ENCODE measurements around the gene CTBP1. TPM values are rescaled to one million over a fixed set of nuclear protein-coding genes. Genes with fewer than 3 reads are reported as not detected.
A peak's percentile ranks its signal among the peaks of the same experiment; 100 is the strongest.

CTBP1 gene
- total RNA-seq, 1 donor from 2014 or later, result 109 TPM

DNA sequence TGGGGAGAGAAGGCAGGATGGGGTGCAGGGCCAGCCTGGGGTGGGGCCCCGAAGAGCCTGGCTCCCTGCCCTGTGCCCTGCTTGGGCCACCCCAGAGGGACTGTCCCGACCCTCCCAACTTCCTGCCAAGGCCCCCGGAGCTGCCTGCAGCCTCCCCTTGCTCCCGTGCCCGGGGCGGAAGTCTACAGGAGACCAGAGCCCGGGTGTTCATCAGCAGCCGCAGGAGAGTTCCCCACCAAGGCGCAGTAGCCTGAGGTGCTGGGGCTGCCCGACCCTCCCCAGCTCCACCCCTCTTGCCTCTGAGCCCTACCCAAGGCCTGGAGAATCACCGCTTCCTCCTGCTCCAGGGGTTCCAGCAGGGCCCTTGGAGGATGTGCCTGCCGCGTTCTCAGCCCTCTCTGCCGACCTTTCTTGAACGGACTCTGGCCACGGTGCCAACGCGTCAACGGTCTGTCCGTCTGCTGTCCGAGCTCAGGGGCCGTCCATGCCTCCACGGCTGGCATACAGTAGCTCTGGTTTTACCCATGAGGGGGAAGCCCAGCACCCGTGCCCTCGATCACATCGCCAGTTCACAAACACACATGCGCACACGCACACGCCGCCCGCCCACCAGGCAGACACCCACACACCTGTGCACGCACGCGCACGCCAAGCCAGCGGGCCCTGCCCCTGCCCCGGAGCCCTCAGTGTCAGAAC lies 40.5 kb downstream of the CTBP1 start:
- peak overlapping the region in 1 of 3 donors; percentile 20 for H3K9ac ChIP-seq (ENCODE audit: low read depth in 1 of 3, low read length in 3 of 3)
- H3K4me1 ChIP-seq (ENCODE audit: control insufficient read depth in 3 of 3, insufficient read depth in 3 of 3, low read length in 3 of 3), result peaks cover 38 to 42% (median 38%) of the 10 kb centered on the region in 3 donors

DNA sequence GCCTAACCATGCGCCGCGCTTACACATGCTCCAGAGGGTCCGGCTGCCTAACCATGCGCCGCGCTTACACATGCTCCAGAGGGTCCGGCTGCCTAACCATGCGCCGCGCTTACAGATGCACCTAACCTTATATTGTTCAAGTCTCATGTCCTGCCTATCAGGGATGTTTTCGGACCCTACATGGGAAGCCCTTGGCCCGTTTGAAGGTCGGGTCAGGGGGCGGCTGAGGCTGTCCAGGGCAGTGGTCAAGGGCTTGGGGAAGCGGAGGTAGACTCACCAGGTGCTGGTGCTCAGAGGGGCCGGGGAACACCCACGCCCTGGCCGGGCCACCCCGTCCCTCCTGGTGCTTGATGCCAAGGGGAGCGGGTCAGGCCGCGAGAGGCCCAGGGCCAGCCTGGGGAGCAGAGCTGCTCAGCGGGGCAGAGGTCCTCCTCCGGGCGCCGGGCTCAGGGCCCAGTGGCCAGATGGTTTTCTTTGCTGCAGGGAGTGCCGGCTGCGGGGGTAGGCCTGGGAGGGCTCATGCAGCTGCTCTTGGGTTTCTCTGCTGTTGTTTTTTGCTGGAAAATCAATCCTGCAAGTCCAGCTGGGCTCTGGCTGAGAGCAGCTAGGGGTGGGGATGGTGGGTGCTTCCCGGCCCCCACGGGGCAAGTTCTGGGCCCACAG lies 41.2 kb downstream of the CTBP1 start:
- no peaks in the 10 kb centered on the region for H3K9me3 ChIP-seq (ENCODE audit: control insufficient read depth in 3 of 3, low read length in 3 of 3)
- no peak overlapping the region for H3K4me3 ChIP-seq (ENCODE audit: low read length in 3 of 3)
- no peak overlapping the region for H3K27ac ChIP-seq (ENCODE audit: low read depth, low read length)
- H3K27me3 ChIP-seq (ENCODE audit: control insufficient read depth in 3 of 3, insufficient read depth in 3 of 3, low read length in 3 of 3), result no peaks in the 10 kb centered on the region
- H3K4me1 ChIP-seq (ENCODE audit: control insufficient read depth in 3 of 3, insufficient read depth in 3 of 3, low read length in 3 of 3), result peaks cover 38 to 42% (median 42%) of the 10 kb centered on the region in 3 donors
- peaks cover 7 to 9% (median 8%) of the 10 kb centered on the region in 3 donors for H3K36me3 ChIP-seq (ENCODE audit: control insufficient read depth in 3 of 3, insufficient read depth in 3 of 3, low read length in 3 of 3)
- H3K9ac ChIP-seq (ENCODE audit: low read depth in 1 of 3, low read length in 3 of 3), result no peak overlapping the region

More for the DNA sequence above, 40.5 kb downstream of the CTBP1 start:
- Histone ChIP-seq H3K9me3 (ENCODE audit: control insufficient read depth in 3 of 3, low read length in 3 of 3) (no peaks in the 10 kb centered on the region), H3K27me3 (ENCODE audit: control insufficient read depth in 3 of 3, insufficient read depth in 3 of 3, low read length in 3 of 3) (no peaks in the 10 kb centered on the region), H3K4me3 (ENCODE audit: low read length in 3 of 3) (peak overlapping the region in 1 of 3 donors; percentile 41), H3K36me3 (ENCODE audit: control insufficient read depth in 3 of 3, insufficient read depth in 3 of 3, low read length in 3 of 3) (peaks cover 14 to 16% (median 15%) of the 10 kb centered on the region in 3 donors), H3K27ac (ENCODE audit: low read depth, low read length) (peak overlapping the region; percentile 68)

DNA sequence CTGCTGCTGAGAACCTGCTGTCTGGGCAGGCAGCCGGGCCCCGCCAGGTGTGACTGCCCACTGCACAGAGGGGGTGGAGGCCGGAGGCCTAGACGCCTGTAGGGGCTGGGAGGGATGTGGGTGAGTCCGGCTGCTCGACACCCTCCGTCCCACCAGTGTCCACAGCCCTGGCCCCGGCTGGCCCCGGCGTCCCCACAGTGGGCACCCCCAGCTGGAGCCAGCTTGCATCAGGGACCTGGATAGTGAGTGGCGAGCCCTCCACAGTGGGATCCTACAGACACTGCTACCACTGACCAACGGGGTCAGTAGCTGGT lies 41.8 kb downstream of the CTBP1 start:
- H3K4me1 ChIP-seq (ENCODE audit: control insufficient read depth in 3 of 3, insufficient read depth in 3 of 3, low read length in 3 of 3), result peaks cover 38 to 46% (median 42%) of the 10 kb centered on the region in 3 donors
- H3K36me3 ChIP-seq (ENCODE audit: control insufficient read depth in 3 of 3, insufficient read depth in 3 of 3, low read length in 3 of 3), result peaks cover 2 to 5% (median 4%) of the 10 kb centered on the region in 3 donors
- no peak overlapping the region for H3K9ac ChIP-seq (ENCODE audit: low read depth in 1 of 3, low read length in 3 of 3)
- no peak overlapping the region for H3K4me3 ChIP-seq (ENCODE audit: low read length in 3 of 3)
- no peaks in the 10 kb centered on the region for H3K27me3 ChIP-seq (ENCODE audit: control insufficient read depth in 3 of 3, insufficient read depth in 3 of 3, low read length in 3 of 3)
- H3K27ac ChIP-seq (ENCODE audit: low read depth, low read length), result no peak overlapping the region
- H3K9me3 ChIP-seq (ENCODE audit: control insufficient read depth in 3 of 3, low read length in 3 of 3), result no peaks in the 10 kb centered on the region

DNA sequence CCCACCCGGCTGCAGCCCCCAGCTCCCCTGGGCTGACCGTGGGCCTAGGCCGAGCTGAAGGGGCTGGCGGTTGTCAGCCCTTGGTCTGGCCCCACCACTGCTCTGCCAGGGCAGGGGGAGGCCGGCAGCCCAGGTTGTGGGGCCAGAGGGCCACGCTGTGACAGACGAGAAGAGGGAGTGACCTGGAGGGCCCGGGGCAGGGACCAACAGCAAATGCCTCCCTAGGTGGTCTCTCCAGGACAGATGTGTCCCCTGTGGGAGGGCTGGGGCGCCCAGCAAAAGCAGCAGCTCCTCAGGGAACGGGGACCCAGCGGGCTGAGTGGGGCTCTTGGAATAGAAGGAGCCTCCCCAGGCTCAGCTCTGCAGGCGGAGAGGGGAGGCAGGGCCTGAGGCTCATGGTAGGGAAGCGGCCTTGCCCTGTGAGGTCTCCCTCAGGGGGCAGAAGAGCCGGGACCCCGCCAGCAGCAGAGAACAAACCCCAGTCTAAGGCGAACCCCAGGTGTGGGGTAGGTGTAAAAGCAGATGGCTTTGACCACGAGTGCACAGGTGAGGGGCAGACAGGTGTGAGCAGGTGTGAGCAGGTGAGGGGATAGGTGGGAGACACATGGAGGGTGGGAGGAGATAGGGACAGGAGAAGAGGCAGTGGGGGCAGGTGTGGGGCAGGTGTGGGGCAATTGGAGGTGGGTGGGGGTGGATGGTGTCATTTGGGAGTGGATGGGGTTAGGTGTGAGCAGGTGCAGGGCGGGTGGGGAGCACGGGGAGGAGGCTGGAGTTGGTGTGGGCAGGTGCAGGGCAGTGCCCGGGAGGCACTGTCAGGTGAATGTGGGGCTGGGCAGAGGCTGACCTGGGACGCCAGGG lies 42.4 kb downstream of the CTBP1 start:
- Histone ChIP-seq H3K4me1 (ENCODE audit: control insufficient read depth in 3 of 3, insufficient read depth in 3 of 3, low read length in 3 of 3) (peaks cover 35 to 49% (median 42%) of the 10 kb centered on the region in 3 donors), H3K36me3 (ENCODE audit: control insufficient read depth in 3 of 3, insufficient read depth in 3 of 3, low read length in 3 of 3) (peaks cover 2 to 5% (median 2%) of the 10 kb centered on the region in 3 donors), H3K9ac (ENCODE audit: low read depth in 1 of 3, low read length in 3 of 3) (no peak overlapping the region), H3K27ac (ENCODE audit: low read depth, low read length) (no peak overlapping the region), H3K4me3 (ENCODE audit: low read length in 3 of 3) (no peak overlapping the region), H3K27me3 (ENCODE audit: control insufficient read depth in 3 of 3, insufficient read depth in 3 of 3, low read length in 3 of 3) (no peaks in the 10 kb centered on the region), H3K9me3 (ENCODE audit: control insufficient read depth in 3 of 3, low read length in 3 of 3) (no peaks in the 10 kb centered on the region)

DNA sequence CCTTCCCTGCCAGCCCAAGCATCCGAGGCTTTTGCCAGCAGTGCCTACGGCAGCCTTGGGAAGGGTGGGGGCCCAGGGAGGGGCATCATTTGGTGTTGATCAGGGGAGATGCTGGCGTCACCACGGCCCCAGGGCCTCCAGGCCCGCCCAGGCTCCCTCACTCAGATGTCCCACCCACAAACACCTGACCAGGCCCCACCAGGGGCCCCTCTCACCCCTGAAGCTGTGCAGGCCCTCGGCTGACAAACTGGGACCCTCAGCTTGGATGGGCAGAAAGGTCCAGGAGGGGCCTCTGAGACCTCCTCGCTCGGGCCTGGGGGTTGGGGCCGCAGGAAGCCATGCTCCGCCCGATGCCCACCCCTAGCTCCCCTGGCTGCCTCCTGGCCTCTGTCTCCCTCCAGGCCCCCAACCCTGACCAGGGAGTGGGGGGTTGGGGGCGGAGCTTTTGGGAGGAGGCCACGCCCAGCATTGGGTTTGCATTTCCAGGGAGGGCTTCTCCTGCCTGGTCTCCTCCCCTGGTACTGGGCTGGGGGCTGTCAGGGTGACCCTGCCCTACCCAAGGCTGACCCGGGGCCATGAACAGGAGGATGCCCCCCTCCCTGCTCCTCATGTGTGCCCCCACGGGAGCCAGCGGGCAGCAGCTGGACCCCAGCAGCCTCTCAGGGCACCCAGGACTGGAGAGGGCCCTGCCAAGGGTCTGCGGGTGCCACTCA lies 43.2 kb downstream of the CTBP1 start:
- no peak overlapping the region for H3K9ac ChIP-seq (ENCODE audit: low read depth in 1 of 3, low read length in 3 of 3)
- H3K27me3 ChIP-seq (ENCODE audit: control insufficient read depth in 3 of 3, insufficient read depth in 3 of 3, low read length in 3 of 3), result no peaks in the 10 kb centered on the region
- no peak overlapping the region for H3K4me3 ChIP-seq (ENCODE audit: low read length in 3 of 3)
- H3K9me3 ChIP-seq (ENCODE audit: control insufficient read depth in 3 of 3, low read length in 3 of 3), result no peaks in the 10 kb centered on the region
- H3K4me1 ChIP-seq (ENCODE audit: control insufficient read depth in 3 of 3, insufficient read depth in 3 of 3, low read length in 3 of 3), result peaks cover 34 to 50% (median 44%) of the 10 kb centered on the region in 3 donors
- H3K36me3 ChIP-seq (ENCODE audit: control insufficient read depth in 3 of 3, insufficient read depth in 3 of 3, low read length in 3 of 3), result peaks cover under 1 to 2% (median under 1%) of the 10 kb centered on the region in 3 donors
- no peak overlapping the region for H3K27ac ChIP-seq (ENCODE audit: low read depth, low read length)

DNA sequence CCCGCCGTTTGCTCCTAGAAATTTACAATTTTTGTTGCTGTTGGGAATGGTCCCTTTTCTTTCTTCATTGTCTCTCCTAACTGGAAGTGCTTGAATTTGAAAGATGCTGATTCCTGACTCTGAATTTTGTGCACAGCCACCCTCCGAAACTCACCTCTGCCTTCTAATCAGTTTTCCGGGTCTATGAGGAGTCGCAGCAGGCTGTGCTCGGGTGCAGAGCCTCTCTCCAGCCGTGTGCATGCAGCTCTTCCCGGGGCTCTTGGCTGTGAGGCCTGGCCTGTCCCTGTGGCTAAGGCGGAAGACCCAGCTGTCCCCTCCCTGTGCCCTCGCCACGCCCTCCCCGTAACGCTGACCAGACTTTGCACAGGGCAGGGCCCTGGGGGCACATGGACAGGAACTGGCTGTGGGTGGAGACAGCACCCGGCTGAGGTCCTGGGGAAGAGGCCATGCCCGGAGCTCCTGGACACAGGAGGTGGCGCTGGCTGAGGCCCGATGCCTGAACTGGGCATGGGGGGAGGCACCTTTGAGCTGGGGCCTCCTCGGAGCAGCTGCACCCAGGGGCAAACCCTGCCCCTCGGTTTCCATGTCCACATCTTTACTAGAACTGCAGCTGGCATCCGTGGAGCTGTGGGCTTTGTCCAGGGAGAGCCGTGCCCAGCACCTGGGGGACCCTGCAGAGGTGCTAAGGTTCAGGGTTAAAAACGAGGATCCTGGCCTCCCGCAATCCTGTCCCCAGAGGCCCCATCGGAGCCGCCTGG lies 43.9 kb downstream of the CTBP1 start:
- H3K27ac ChIP-seq (ENCODE audit: low read depth, low read length), result no peak overlapping the region
- no peaks in the 10 kb centered on the region for H3K9me3 ChIP-seq (ENCODE audit: control insufficient read depth in 3 of 3, low read length in 3 of 3)
- no peaks in the 10 kb centered on the region for H3K36me3 ChIP-seq (ENCODE audit: control insufficient read depth in 3 of 3, insufficient read depth in 3 of 3, low read length in 3 of 3)
- no peak overlapping the region for H3K9ac ChIP-seq (ENCODE audit: low read depth in 1 of 3, low read length in 3 of 3)
- H3K4me1 ChIP-seq (ENCODE audit: control insufficient read depth in 3 of 3, insufficient read depth in 3 of 3, low read length in 3 of 3), result peaks cover 34 to 50% (median 43%) of the 10 kb centered on the region in 3 donors
- H3K4me3 ChIP-seq (ENCODE audit: low read length in 3 of 3), result no peak overlapping the region
- H3K27me3 ChIP-seq (ENCODE audit: control insufficient read depth in 3 of 3, insufficient read depth in 3 of 3, low read length in 3 of 3), result no peaks in the 10 kb centered on the region

DNA sequence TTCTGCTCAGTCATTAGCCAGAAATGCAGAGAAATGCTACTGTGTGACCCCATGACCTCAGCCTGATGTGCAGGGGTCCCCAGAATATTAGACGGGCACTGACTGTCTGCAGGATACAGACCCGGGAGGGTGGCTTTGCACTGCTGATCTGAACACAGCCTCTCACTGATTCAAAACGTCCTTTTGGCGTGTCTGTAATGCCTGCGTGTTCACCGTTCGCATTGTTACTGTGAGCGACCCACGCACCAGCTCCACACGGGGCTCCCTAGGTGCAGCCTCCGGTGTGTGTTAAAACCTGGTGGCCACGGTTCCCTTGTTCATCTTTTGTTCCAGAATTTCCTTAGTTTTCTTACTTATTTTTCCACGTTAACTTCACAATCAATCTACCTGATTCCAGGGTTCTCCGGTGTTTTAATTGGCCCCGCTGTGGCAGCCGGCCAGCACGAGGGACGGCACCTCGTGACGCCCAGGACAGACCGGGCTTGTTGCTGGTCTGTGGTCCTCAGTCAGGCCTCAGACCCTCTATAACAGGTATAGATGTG lies 44.6 kb downstream of the CTBP1 start:
- no peaks in the 10 kb centered on the region for H3K36me3 ChIP-seq (ENCODE audit: control insufficient read depth in 3 of 3, insufficient read depth in 3 of 3, low read length in 3 of 3)
- no peak overlapping the region for H3K4me3 ChIP-seq (ENCODE audit: low read length in 3 of 3)
- H3K9ac ChIP-seq (ENCODE audit: low read depth in 1 of 3, low read length in 3 of 3), result peak overlapping the region in 1 of 3 donors; percentile 3
- H3K4me1 ChIP-seq (ENCODE audit: control insufficient read depth in 3 of 3, insufficient read depth in 3 of 3, low read length in 3 of 3), result peaks cover 29 to 46% (median 40%) of the 10 kb centered on the region in 3 donors
- no peak overlapping the region for H3K27ac ChIP-seq (ENCODE audit: low read depth, low read length)
- no peaks in the 10 kb centered on the region for H3K27me3 ChIP-seq (ENCODE audit: control insufficient read depth in 3 of 3, insufficient read depth in 3 of 3, low read length in 3 of 3)
- no peaks in the 10 kb centered on the region for H3K9me3 ChIP-seq (ENCODE audit: control insufficient read depth in 3 of 3, low read length in 3 of 3)

DNA sequence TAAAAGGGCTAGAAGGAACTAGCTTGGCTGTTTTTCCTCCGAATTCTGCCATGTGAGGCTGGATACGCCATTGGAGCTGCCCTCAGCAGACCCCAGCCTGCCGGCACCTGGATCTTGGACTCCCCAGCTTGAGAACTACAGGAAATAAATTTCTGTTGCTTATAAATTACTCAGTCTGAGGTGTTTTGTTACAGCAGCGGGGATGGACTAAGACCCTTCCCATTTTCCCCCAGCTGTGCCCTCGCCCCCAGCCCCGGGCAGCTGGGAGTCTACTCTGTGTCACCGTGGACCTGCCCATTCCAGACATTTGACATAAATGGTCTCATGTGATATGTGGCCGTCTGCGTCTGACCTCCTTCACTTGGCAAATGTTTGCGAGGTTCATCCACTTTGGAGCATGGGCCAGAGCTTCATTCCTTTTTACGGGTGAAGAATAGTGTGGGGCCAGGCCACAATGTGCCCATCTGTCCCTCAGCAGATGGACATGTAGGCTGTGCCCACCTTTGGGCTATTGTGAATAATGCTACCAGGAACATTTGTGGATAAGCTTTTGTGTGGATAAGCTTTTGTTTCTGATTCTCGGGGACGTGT lies 45.8 kb downstream of the CTBP1 start:
- no peak overlapping the region for H3K9ac ChIP-seq (ENCODE audit: low read depth in 1 of 3, low read length in 3 of 3)
- no peaks in the 10 kb centered on the region for H3K27me3 ChIP-seq (ENCODE audit: control insufficient read depth in 3 of 3, insufficient read depth in 3 of 3, low read length in 3 of 3)
- H3K9me3 ChIP-seq (ENCODE audit: control insufficient read depth in 3 of 3, low read length in 3 of 3), result no peaks in the 10 kb centered on the region
- no peaks in the 10 kb centered on the region for H3K36me3 ChIP-seq (ENCODE audit: control insufficient read depth in 3 of 3, insufficient read depth in 3 of 3, low read length in 3 of 3)
- no peak overlapping the region for H3K4me3 ChIP-seq (ENCODE audit: low read length in 3 of 3)
- peaks cover 16 to 33% (median 30%) of the 10 kb centered on the region in 3 donors for H3K4me1 ChIP-seq (ENCODE audit: control insufficient read depth in 3 of 3, insufficient read depth in 3 of 3, low read length in 3 of 3)
- no peak overlapping the region for H3K27ac ChIP-seq (ENCODE audit: low read depth, low read length)
